GM12874 (cell line): ENCODE data around the gene VPS54.

Source experiments
- CTCF ChIP-seq: IDR thresholded peaks from 2 replicates; pipeline ENCODE4 v1.5.1; 2011; ENCODE audit warnings: low read depth, mild to moderate bottlenecking, control low read depth, low read length, moderate library complexity; ENCODE audit not compliant: insufficient read depth

Gene VPS54

GRCh38 chr2:63874204-63875130 is 144.8 kb downstream of the VPS54 start:
- TF ChIP-seq CTCF, result no peak

GRCh38 chr2:63872571-63873328 is 146.5 kb downstream of the VPS54 start:
- no peak for TF ChIP-seq CTCF

GRCh38 chr2:63871864-63872263 is 147.4 kb downstream of the VPS54 start:
- TF ChIP-seq CTCF, result no peak

GRCh38 chr2:63870679-63871078 is 148.5 kb downstream of the VPS54 start:
- TF ChIP-seq CTCF, result no peak

GRCh38 chr2:63866009-63866709 is 153.1 kb downstream of the VPS54 start:
- no peak for TF ChIP-seq CTCF

GRCh38 chr2:63865159-63865799 is 153.9 kb downstream of the VPS54 start:
- no peak for TF ChIP-seq CTCF
